PC-3 (cell line): ENCODE measurements around the gene OR1K1. TPM values are rescaled to one million over a fixed set of nuclear protein-coding genes. Genes with fewer than 3 reads are reported as not detected.

Experiments
- ATAC-seq: fragments of 200-7000 bp; cut with Tn5 transposase; 2 replicates; pipeline ENCODE4 v1.9.1; 2020; ENCODE audit warnings: mild to moderate bottlenecking, moderate library complexity
- BruUV-seq: library from RNA; stranded (reverse); fragments of 400-500 nt; replicated peaks from 2 replicates; lab custom pipeline; 2021; lab: Mats Ljungman, UMichigan
- CTCF ChIA-PET: fragments of 300-600 bp; sonication (Branson Sonifier 250); formaldehyde crosslinking; loops from one replicate; lab custom pipeline; 2022; ENCODE audit warnings: antibody characterized with exemption; lab: Charles Lee
- POLR2A ChIA-PET: fragments of 300-600 bp; sonication (Branson Sonifier 250); formaldehyde crosslinking; loops from one replicate; lab custom pipeline; 2022; ENCODE audit warnings: antibody characterized with exemption; ENCODE audit not compliant: unreplicated experiment; lab: Charles Lee
- DNase-seq: peaks from one replicate; pipeline ENCODE4 v3.0.0-alpha.2; 2015
- H2AFZ ChIP-seq: fragments of 300-600 bp; sonication (generic); 2 replicates; pipeline ENCODE4 v1.6.0; 2016; ENCODE audit warnings: antibody characterized with exemption, low read length
- H3F3A ChIP-seq: fragments of 300-600 bp; sonication (generic); one replicate; pipeline ENCODE4 v1.6.0; 2017; ENCODE audit warnings: antibody characterized with exemption, low read length, control low read depth, mild to moderate bottlenecking; ENCODE audit not compliant: unreplicated experiment
- H3K27ac ChIP-seq: fragments of 300-600 bp; sonication (generic); 2 replicates; pipeline ENCODE4 v1.5.1; 2016; ENCODE audit warnings: mild to moderate bottlenecking, low read length
- H3K27me3 ChIP-seq: fragments of 300-600 bp; sonication (generic); 2 replicates; pipeline ENCODE4 v1.6.1; 2016; ENCODE audit warnings: low read length, mixed read lengths
- H3K36me3 ChIP-seq: fragments of 300-600 bp; sonication (generic); 2 replicates; pipeline ENCODE4 v1.6.1; 2016; ENCODE audit warnings: low read depth, mixed run types, low read length, mixed read lengths
- H3K4me1 ChIP-seq: fragments of 300-600 bp; sonication (generic); 2 replicates; pipeline ENCODE4 v1.5.1; 2016; ENCODE audit warnings: low read length; ENCODE audit not compliant: insufficient read depth
- H3K4me2 ChIP-seq: fragments of 300-600 bp; sonication (generic); 2 replicates; pipeline ENCODE4 v1.6.0; 2016; ENCODE audit warnings: low read length
- H3K4me3 ChIP-seq: fragments of 300-600 bp; sonication (generic); 2 replicates; pipeline ENCODE4 v1.5.1; 2016; ENCODE audit warnings: mild to moderate bottlenecking, low read length, mixed read lengths
- H3K79me2 ChIP-seq: fragments of 300-600 bp; sonication (generic); 2 replicates; pipeline ENCODE4 v1.6.1; 2017; ENCODE audit warnings: low read length, mixed read lengths
- H3K9ac ChIP-seq: fragments of 300-600 bp; sonication (generic); 2 replicates; pipeline ENCODE4 v1.6.0; 2016; ENCODE audit warnings: mild to moderate bottlenecking, low read length
- H3K9me2 ChIP-seq: fragments of 300-600 bp; sonication (generic); replicated peaks from 2 replicates; pipeline ENCODE4 v1.6.1; 2016; ENCODE audit warnings: mixed run types, low read length, mixed read lengths
- H3K9me3 ChIP-seq: fragments of 300-600 bp; sonication (generic); 2 replicates; pipeline ENCODE4 v1.6.1; 2016; ENCODE audit warnings: low read length, mixed read lengths
- H4K20me1 ChIP-seq: fragments of 300-600 bp; sonication (generic); 2 replicates; pipeline ENCODE4 v1.6.1; 2016; ENCODE audit warnings: low read length, mixed read lengths
- CTCF ChIP-seq: fragments of 300-600 bp; sonication (generic); conservative IDR thresholded peaks from 2 replicates; pipeline ENCODE4 v1.5.1; 2017; ENCODE audit warnings: antibody characterized with exemption, low read depth, mild to moderate bottlenecking, low read length
- EZH2 ChIP-seq: fragments of 300-600 bp; sonication (generic); IDR thresholded peaks from one replicate; pipeline ENCODE4 v1.6.1; 2017; ENCODE audit warnings: antibody characterized with exemption, mild to moderate bottlenecking, low read length; ENCODE audit not compliant: unreplicated experiment
- EZH2phosphoT487 ChIP-seq: fragments of 300-600 bp; sonication (generic); IDR thresholded peaks from 2 replicates; pipeline ENCODE4 v1.6.1; 2018; ENCODE audit warnings: mild to moderate bottlenecking, antibody characterized with exemption, low read length, borderline replicate concordance
- intact Hi-C: fragments of 100-400 bp; cut with micrococcal nuclease; formaldehyde crosslinking; loops from 2 replicates; pipeline ENCODE4 v1.9.0; 2023
- total RNA-seq: library from RNA; depleted of rRNA; stranded (reverse); fragments of >200 nt; gene quantifications from 2 replicates; pipeline ENCODE4 v1.2.3, GENCODE V29; 2014

Gene OR1K1
- total RNA-seq, 1 experiment from 2014 or later: not detected

GRCh38 chr9:122810306-122810946 lies 10.5 kb downstream of the OR1K1 start:
- Histone ChIP-seq H2AFZ (peak overlapping the region; percentile 40; the same call in 1 of the 2 replicates), H3K79me2 (no peaks in the 10 kb centered on the region), H3K27me3 (no peaks in the 10 kb centered on the region), H3K27ac (no peak overlapping the region), H3K4me3 (peak overlapping the region; percentile 52; the same call in 1 of the 2 replicates), H3K4me2 (peak overlapping the region; percentile 69), H3K4me1 (peaks cover 7% of the 10 kb centered on the region), H3K9me3 (no peaks in the 10 kb centered on the region), H3K9ac (no peak overlapping the region), H3F3A (no peaks in the 10 kb centered on the region), H3K36me3 (no peaks in the 10 kb centered on the region), H4K20me1 (no peaks in the 10 kb centered on the region), H3K9me2 (no peaks in the 10 kb centered on the region)
- intact Hi-C loops: loop anchor here (1.0 to 2.0 kb wide), 2 partner anchors 345 to 712 kb away; no protein-coding TSS in a partner anchor
- DNase-seq: peak; percentile 86
- no TSS peak for BruUV-seq
- peak; percentile 91 for ATAC-seq
- POLR2A ChIA-PET: no interaction called here
- TF ChIP-seq CTCF (peak; percentile 81), EZH2 (no peak)
- CTCF ChIA-PET: no interaction called here

- ATAC-seq: no peak
- no peaks in the 10 kb centered on the region for H4K20me1 ChIP-seq
- BruUV-seq: no TSS peak
- H3K27me3 ChIP-seq: no peaks in the 10 kb centered on the region
- H3K27ac ChIP-seq: no peak overlapping the region
- H3K9ac ChIP-seq: no peak overlapping the region
- H3K36me3 ChIP-seq: no peaks in the 10 kb centered on the region
- H3K79me2 ChIP-seq: no peaks in the 10 kb centered on the region
- no peak for DNase-seq
- no peaks in the 10 kb centered on the region for H3F3A ChIP-seq
- peaks cover 7% of the 10 kb centered on the region for H3K4me1 ChIP-seq
- ChIA-PET POLR2A (no interaction called here), CTCF (no interaction called here)
- no peak overlapping the region for H2AFZ ChIP-seq
- no peaks in the 10 kb centered on the region for H3K9me2 ChIP-seq
- no peaks in the 10 kb centered on the region for H3K9me3 ChIP-seq
- H3K4me2 ChIP-seq: no peak overlapping the region
- TF ChIP-seq EZH2phosphoT487 (no peak), EZH2 (no peak)
- no peak overlapping the region for H3K4me3 ChIP-seq
- intact Hi-C loops: no loop called here
These were observed 12.8 kb downstream of the OR1K1 start for GRCh38 chr9:122812736-122813135.

- TF ChIP-seq CTCF: no peak
- no peak for TF ChIP-seq EZH2phosphoT487
- TF ChIP-seq EZH2: no peak
- H3K4me2 ChIP-seq: no peak overlapping the region
- H3K9ac ChIP-seq: no peak overlapping the region
- no peak overlapping the region for H3K27ac ChIP-seq
- 0 out of 2 replicates have a peak, but pooled peaks cover 4% of the 10 kb centered on the region for H4K20me1 ChIP-seq
- H3K9me3 ChIP-seq: no peaks in the 10 kb centered on the region
- no TSS peak for BruUV-seq
- no peak for DNase-seq
- H3K36me3 ChIP-seq: no peaks in the 10 kb centered on the region
- peaks cover 12% of the 10 kb centered on the region for H3K4me1 ChIP-seq
- H3K9me2 ChIP-seq: no peaks in the 10 kb centered on the region
- intact Hi-C loops: no loop called here
- CTCF ChIA-PET: no interaction called here
- no peaks in the 10 kb centered on the region for H3F3A ChIP-seq
- POLR2A ChIA-PET: no interaction called here
- no peaks in the 10 kb centered on the region for H3K79me2 ChIP-seq
- H3K4me3 ChIP-seq: no peak overlapping the region
- no peak for ATAC-seq
- H2AFZ ChIP-seq: no peak overlapping the region
- H3K27me3 ChIP-seq: no peaks in the 10 kb centered on the region
These were observed 14.6 kb downstream of the OR1K1 start for GRCh38 chr9:122814545-122814944.
